GM23338 (cell line): ENCODE results near the gene RAMACL. TPM values are rescaled to one million over a fixed set of nuclear protein-coding genes. Genes with fewer than 3 reads are reported as not detected.

ENCODE experiments used
- ATAC-seq: fragments of 200-7000 bp; cut with Tn5 transposase; 3 replicates; pipeline ENCODE4 v1.9.1; 2020
- DNase-seq: peaks from one replicate; pipeline ENCODE4 v3.0.0-alpha.2; 2015; ENCODE audit warnings: low spot score
- H2AFZ ChIP-seq: fragments of 200-600 bp; sonication (generic); 2 replicates; pipeline ENCODE4 v1.8.0; 2016; ENCODE audit warnings: antibody characterized with exemption, mild to moderate bottlenecking, moderate library complexity
- H3F3A ChIP-seq: fragments of 200-600 bp; sonication (generic); replicated peaks from 2 replicates; pipeline ENCODE4 v1.8.0; 2017; ENCODE audit warnings: antibody characterized with exemption, mixed run types, low read depth
- H3K27ac ChIP-seq: fragments of 200-600 bp; sonication (generic); 2 replicates; pipeline ENCODE4 v1.6.1; 2016; ENCODE audit warnings: low read depth
- H3K27me3 ChIP-seq: fragments of 200-600 bp; sonication (generic); 2 replicates; pipeline ENCODE4 v1.8.0; 2016; ENCODE audit warnings: mild to moderate bottlenecking, mixed run types, moderate library complexity; ENCODE audit not compliant: insufficient read depth
- H3K36me3 ChIP-seq: fragments of 200-600 bp; sonication (generic); 2 replicates; pipeline ENCODE4 v1.8.0; 2016; ENCODE audit warnings: mild to moderate bottlenecking; ENCODE audit not compliant: insufficient read depth
- H3K4me1 ChIP-seq: fragments of 200-600 bp; sonication (generic); 2 replicates; pipeline ENCODE4 v1.8.0; 2016; ENCODE audit warnings: mild to moderate bottlenecking, moderate library complexity; ENCODE audit not compliant: insufficient read depth
- H3K4me2 ChIP-seq: fragments of 200-600 bp; sonication (generic); 2 replicates; pipeline ENCODE4 v1.7.1; 2017; ENCODE audit warnings: mixed run types
- H3K4me3 ChIP-seq: fragments of 200-600 bp; sonication (generic); 2 replicates; pipeline ENCODE4 v1.6.1; 2016; ENCODE audit warnings: mixed run types
- H3K79me2 ChIP-seq: fragments of 200-600 bp; sonication (generic); replicated peaks from 2 replicates; pipeline ENCODE4 v1.8.0; 2017; ENCODE audit warnings: mild to moderate bottlenecking; ENCODE audit not compliant: insufficient read depth
- H3K9me2 ChIP-seq: fragments of 200-600 bp; sonication (generic); 2 replicates; pipeline ENCODE4 v1.8.0; 2017; ENCODE audit not compliant: insufficient read depth
- H4K20me1 ChIP-seq: fragments of 200-600 bp; sonication (generic); replicated peaks from 2 replicates; pipeline ENCODE4 v1.8.0; 2017; ENCODE audit warnings: mild to moderate bottlenecking; ENCODE audit not compliant: insufficient read depth
- H3K27ac Mint-ChIP-seq: 2 replicates; pipeline ENCODE4 v1.8.0; 2020; ENCODE audit warnings: inconsistent platforms, mild to moderate bottlenecking, moderate library complexity, mixed read lengths
- H3K27me3 Mint-ChIP-seq: 3 replicates; pipeline ENCODE4 v1.8.0; 2022; ENCODE audit warnings: low read depth, mild to moderate bottlenecking, moderate library complexity, mixed read lengths, inconsistent platforms; ENCODE audit not compliant: insufficient read depth, poor library complexity
- H3K36me3 Mint-ChIP-seq: 3 replicates; pipeline ENCODE4 v1.8.0; 2021; ENCODE audit warnings: low read depth, mild to moderate bottlenecking, inconsistent platforms, moderate library complexity, mixed read lengths
- H3K4me1 Mint-ChIP-seq: 3 replicates; pipeline ENCODE4 v1.8.0; 2020; ENCODE audit warnings: mild to moderate bottlenecking, inconsistent platforms, mixed read lengths
- H3K4me3 Mint-ChIP-seq: 3 replicates; pipeline ENCODE4 v1.8.0; 2021; ENCODE audit warnings: moderate library complexity, mild to moderate bottlenecking, inconsistent platforms, mixed read lengths
- H3K9me3 Mint-ChIP-seq: 3 replicates; pipeline ENCODE4 v1.8.0; 2020; ENCODE audit warnings: moderate library complexity, mild to moderate bottlenecking, inconsistent platforms, mixed read lengths
- CREB1 ChIP-seq: fragments of 250-450 bp; sonication (Bioruptor Pico); IDR thresholded peaks from 2 replicates; pipeline ENCODE4 v1.5.0; 2020; ENCODE audit warnings: low read depth, mild to moderate bottlenecking, moderate library complexity
- EZH2 ChIP-seq: fragments of 200-600 bp; sonication (generic); IDR thresholded peaks from one replicate; pipeline ENCODE4 v1.8.0; 2017; ENCODE audit warnings: antibody characterized with exemption, mild to moderate bottlenecking, low read depth; ENCODE audit not compliant: unreplicated experiment
- JUNB ChIP-seq: IDR thresholded peaks from one replicate; pipeline ENCODE4 v1.6.1; 2016; ENCODE audit warnings: antibody characterized with exemption; ENCODE audit not compliant: unreplicated experiment
- NANOG ChIP-seq: IDR thresholded peaks from 2 replicates; pipeline ENCODE4 v1.6.1; 2016; ENCODE audit warnings: antibody characterized with exemption, borderline replicate concordance
- STAT1 ChIP-seq: IDR thresholded peaks from one replicate; pipeline ENCODE4 v1.6.1; 2016; ENCODE audit warnings: antibody characterized with exemption; ENCODE audit not compliant: unreplicated experiment
- polyA plus RNA-seq: library from polyadenylated mRNA; unstranded; fragments of >200 nt; fragmentation: Nextera tagmentation; extraction: Ambion mirVana; gene quantifications from 2 replicates; pipeline ENCODE4 v1.2.1, GENCODE V29; 2016
- total RNA-seq: library from RNA; depleted of rRNA; stranded (reverse); fragments of >200 nt; shearing (Covaris generic); gene quantifications from 2 replicates; pipeline ENCODE4 v1.2.3, GENCODE V29; 2014
- TF ChIP-seq, protein P1 (sequence below): IDR thresholded peaks from one replicate; pipeline ENCODE4 v1.6.1; 2018; ENCODE audit warnings: antibody characterized with exemption; ENCODE audit not compliant: unreplicated experiment
- TF ChIP-seq, protein P2 (sequence below): fragments of 250-450 bp; sonication (Bioruptor Pico); IDR thresholded peaks from 2 replicates; pipeline ENCODE4 v1.5.0; 2020; ENCODE audit warnings: mild to moderate bottlenecking, moderate library complexity
- TF ChIP-seq, protein P3 (sequence below), 2 experiments: fragments of 200-600 bp in 1 of 2; sonication (generic) in 1 of 2; conservative IDR thresholded peaks; 2 replicates each; pipeline versions ENCODE4 v1.5.1 to v1.6.1; 2016 to 2017; ENCODE audit warnings: antibody characterized with exemption in 2 of 2, low read depth in 2 of 2, mild to moderate bottlenecking in 2 of 2, moderate library complexity in 1 of 2

The RAMACL gene
- total and polyA plus RNA-seq, 2 experiments from 2014 or later: 0.61 to 4.0 TPM

GRCh38 chr6:166541876-166542579 lies 44.5 kb downstream of the RAMACL start (continued):
- TF ChIP-seq, protein P1, sequence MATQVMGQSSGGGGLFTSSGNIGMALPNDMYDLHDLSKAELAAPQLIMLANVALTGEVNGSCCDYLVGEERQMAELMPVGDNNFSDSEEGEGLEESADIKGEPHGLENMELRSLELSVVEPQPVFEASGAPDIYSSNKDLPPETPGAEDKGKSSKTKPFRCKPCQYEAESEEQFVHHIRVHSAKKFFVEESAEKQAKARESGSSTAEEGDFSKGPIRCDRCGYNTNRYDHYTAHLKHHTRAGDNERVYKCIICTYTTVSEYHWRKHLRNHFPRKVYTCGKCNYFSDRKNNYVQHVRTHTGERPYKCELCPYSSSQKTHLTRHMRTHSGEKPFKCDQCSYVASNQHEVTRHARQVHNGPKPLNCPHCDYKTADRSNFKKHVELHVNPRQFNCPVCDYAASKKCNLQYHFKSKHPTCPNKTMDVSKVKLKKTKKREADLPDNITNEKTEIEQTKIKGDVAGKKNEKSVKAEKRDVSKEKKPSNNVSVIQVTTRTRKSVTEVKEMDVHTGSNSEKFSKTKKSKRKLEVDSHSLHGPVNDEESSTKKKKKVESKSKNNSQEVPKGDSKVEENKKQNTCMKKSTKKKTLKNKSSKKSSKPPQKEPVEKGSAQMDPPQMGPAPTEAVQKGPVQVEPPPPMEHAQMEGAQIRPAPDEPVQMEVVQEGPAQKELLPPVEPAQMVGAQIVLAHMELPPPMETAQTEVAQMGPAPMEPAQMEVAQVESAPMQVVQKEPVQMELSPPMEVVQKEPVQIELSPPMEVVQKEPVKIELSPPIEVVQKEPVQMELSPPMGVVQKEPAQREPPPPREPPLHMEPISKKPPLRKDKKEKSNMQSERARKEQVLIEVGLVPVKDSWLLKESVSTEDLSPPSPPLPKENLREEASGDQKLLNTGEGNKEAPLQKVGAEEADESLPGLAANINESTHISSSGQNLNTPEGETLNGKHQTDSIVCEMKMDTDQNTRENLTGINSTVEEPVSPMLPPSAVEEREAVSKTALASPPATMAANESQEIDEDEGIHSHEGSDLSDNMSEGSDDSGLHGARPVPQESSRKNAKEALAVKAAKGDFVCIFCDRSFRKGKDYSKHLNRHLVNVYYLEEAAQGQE: no peak
- TF ChIP-seq NANOG: no peak
- no peak for TF ChIP-seq EZH2

GRCh38 chr6:166541366-166541765 lies 45.1 kb downstream of the RAMACL start:
- no peak overlapping the region for H3K27ac Mint-ChIP-seq
- Histone ChIP-seq H3K4me3 (no peak overlapping the region), H2AFZ (no peak overlapping the region), H3K9me2 (no peaks in the 10 kb centered on the region), H3K79me2 (peaks cover 18% of the 10 kb centered on the region), H3K27me3 (no peaks in the 10 kb centered on the region), H4K20me1 (peaks cover 5% of the 10 kb centered on the region; the same call in 1 of the 2 replicates), H3K4me2 (no peak overlapping the region), H3K36me3 (no peaks in the 10 kb centered on the region), H3F3A (no peaks in the 10 kb centered on the region), H3K27ac (peak overlapping the region; percentile 56; the same call in 1 of the 2 replicates), H3K4me1 (peaks cover 21% of the 10 kb centered on the region)
- H3K4me3 Mint-ChIP-seq: no peak overlapping the region; the same call in 2 of the 3 replicates
- ATAC-seq (no peak), DNase-seq (no peak)
- H3K27me3 Mint-ChIP-seq: peaks cover 14% of the 10 kb centered on the region
- peaks cover 51% of the 10 kb centered on the region for H3K4me1 Mint-ChIP-seq
- 0 out of 3 replicates have a peak, but pooled peaks cover 3% of the 10 kb centered on the region for H3K36me3 Mint-ChIP-seq
- H3K9me3 Mint-ChIP-seq: no peaks in the 10 kb centered on the region
- TF ChIP-seq EZH2 (no peak), NANOG (no peak), CREB1 (CRISPR knock-in tag) (no peak), STAT1 (no peak), JUNB (no peak)
- TF ChIP-seq, protein P2, sequence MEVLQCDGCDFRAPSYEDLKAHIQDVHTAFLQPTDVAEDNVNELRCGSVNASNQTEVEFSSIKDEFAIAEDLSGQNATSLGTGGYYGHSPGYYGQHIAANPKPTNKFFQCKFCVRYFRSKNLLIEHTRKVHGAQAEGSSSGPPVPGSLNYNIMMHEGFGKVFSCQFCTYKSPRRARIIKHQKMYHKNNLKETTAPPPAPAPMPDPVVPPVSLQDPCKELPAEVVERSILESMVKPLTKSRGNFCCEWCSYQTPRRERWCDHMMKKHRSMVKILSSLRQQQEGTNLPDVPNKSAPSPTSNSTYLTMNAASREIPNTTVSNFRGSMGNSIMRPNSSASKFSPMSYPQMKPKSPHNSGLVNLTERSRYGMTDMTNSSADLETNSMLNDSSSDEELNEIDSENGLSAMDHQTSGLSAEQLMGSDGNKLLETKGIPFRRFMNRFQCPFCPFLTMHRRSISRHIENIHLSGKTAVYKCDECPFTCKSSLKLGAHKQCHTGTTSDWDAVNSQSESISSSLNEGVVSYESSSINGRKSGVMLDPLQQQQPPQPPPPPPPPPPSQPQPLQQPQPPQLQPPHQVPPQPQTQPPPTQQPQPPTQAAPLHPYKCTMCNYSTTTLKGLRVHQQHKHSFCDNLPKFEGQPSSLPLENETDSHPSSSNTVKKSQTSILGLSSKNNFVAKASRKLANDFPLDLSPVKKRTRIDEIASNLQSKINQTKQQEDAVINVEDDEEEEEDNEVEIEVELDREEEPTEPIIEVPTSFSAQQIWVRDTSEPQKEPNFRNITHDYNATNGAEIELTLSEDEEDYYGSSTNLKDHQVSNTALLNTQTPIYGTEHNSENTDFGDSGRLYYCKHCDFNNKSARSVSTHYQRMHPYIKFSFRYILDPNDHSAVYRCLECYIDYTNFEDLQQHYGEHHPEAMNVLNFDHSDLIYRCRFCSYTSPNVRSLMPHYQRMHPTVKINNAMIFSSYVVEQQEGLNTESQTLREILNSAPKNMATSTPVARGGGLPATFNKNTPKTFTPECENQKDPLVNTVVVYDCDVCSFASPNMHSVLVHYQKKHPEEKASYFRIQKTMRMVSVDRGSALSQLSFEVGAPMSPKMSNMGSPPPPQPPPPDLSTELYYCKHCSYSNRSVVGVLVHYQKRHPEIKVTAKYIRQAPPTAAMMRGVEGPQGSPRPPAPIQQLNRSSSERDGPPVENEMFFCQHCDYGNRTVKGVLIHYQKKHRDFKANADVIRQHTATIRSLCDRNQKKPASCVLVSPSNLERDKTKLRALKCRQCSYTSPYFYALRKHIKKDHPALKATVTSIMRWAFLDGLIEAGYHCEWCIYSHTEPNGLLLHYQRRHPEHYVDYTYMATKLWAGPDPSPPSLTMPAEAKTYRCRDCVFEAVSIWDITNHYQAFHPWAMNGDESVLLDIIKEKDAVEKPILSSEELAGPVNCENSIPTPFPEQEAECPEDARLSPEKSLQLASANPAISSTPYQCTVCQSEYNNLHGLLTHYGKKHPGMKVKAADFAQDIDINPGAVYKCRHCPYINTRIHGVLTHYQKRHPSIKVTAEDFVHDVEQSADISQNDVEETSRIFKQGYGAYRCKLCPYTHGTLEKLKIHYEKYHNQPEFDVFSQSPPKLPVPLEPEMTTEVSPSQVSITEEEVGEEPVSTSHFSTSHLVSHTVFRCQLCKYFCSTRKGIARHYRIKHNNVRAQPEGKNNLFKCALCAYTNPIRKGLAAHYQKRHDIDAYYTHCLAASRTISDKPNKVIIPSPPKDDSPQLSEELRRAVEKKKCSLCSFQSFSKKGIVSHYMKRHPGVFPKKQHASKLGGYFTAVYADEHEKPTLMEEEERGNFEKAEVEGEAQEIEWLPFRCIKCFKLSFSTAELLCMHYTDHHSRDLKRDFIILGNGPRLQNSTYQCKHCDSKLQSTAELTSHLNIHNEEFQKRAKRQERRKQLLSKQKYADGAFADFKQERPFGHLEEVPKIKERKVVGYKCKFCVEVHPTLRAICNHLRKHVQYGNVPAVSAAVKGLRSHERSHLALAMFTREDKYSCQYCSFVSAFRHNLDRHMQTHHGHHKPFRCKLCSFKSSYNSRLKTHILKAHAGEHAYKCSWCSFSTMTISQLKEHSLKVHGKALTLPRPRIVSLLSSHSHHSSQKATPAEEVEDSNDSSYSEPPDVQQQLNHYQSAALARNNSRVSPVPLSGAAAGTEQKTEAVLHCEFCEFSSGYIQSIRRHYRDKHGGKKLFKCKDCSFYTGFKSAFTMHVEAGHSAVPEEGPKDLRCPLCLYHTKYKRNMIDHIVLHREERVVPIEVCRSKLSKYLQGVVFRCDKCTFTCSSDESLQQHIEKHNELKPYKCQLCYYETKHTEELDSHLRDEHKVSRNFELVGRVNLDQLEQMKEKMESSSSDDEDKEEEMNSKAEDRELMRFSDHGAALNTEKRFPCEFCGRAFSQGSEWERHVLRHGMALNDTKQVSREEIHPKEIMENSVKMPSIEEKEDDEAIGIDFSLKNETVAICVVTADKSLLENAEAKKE (CRISPR knock-in tag): no peak
- TF ChIP-seq, protein P1: no peak
- TF ChIP-seq, protein P3, sequence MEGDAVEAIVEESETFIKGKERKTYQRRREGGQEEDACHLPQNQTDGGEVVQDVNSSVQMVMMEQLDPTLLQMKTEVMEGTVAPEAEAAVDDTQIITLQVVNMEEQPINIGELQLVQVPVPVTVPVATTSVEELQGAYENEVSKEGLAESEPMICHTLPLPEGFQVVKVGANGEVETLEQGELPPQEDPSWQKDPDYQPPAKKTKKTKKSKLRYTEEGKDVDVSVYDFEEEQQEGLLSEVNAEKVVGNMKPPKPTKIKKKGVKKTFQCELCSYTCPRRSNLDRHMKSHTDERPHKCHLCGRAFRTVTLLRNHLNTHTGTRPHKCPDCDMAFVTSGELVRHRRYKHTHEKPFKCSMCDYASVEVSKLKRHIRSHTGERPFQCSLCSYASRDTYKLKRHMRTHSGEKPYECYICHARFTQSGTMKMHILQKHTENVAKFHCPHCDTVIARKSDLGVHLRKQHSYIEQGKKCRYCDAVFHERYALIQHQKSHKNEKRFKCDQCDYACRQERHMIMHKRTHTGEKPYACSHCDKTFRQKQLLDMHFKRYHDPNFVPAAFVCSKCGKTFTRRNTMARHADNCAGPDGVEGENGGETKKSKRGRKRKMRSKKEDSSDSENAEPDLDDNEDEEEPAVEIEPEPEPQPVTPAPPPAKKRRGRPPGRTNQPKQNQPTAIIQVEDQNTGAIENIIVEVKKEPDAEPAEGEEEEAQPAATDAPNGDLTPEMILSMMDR (conservative IDR thresholded peaks at IDR 0.05; ENCODE audit: low read depth in 2 of 2): no peak
